ENCODE data around the gene RNF43. TPM values are rescaled to one million over a fixed set of nuclear protein-coding genes. Genes with fewer than 3 reads are reported as not detected.

The RNF43 gene
- total RNA-seq, 1 experiment from 2014 or later = 0.42 TPM

DNA sequence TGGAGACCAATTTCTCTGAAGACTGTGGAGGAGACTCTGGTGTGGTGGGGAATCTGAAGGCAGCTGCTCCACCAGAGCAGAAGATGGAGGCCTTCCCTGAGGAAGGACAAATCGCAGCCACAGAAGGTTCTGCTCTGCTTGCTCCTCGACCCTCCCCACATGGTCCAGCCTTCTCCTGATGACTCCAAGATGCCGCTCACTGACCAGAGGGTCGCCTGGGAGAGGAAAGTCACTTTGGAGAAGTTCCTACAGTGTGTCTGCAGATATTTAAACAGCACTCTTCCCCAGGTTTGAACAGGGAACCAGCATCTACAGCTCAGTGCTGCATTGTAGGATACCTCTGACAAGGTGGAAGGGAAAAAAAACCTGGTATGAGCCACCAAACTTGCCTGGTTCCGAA lies 44.3 kb downstream of the RNF43 start:
- H3K4me3 Mint-ChIP-seq = no peak overlapping the region
- no peak overlapping the region for H3K27ac Mint-ChIP-seq
- Histone ChIP-seq H4K91ac (ENCODE audit: insufficient read length, low read depth, low read length) (no peak overlapping the region), H4K5ac (ENCODE audit: insufficient read length, low read depth, low read length) (no peak overlapping the region), H3K79me1 (ENCODE audit: insufficient read depth, low read depth, low read length, poor library complexity, severe bottlenecking) (no peaks in the 10 kb centered on the region), H3K9ac (ENCODE audit: extremely low read depth, insufficient read length, low read length) (no peak overlapping the region), H3K79me2 (ENCODE audit: insufficient read depth, low read length) (no peaks in the 10 kb centered on the region), H3K9me3 (ENCODE audit: control insufficient read depth, low read depth, low read length) (no peaks in the 10 kb centered on the region), H4K8ac (replicated peaks; ENCODE audit: insufficient read length, low read depth, low read length) (no peak overlapping the region), H3K27ac (ENCODE audit: insufficient read length, low read depth, low read length) (no peak overlapping the region), H2BK12ac (ENCODE audit: insufficient read length, low read depth, low read length) (no peak overlapping the region), H3K4me2 (ENCODE audit: insufficient read depth, insufficient read length, low read length) (no peak overlapping the region), H3K4me1 (ENCODE audit: insufficient read depth, low read length) (peaks cover 9% of the 10 kb centered on the region; the same call in 1 of the 2 replicates), H3K14ac (ENCODE audit: insufficient read depth, low read length) (no peak overlapping the region), H2BK120ac (ENCODE audit: low read depth, low read length, poor library complexity, severe bottlenecking) (no peak overlapping the region), H4K20me1 (ENCODE audit: control insufficient read depth, insufficient read depth, insufficient read length) (no peaks in the 10 kb centered on the region), H2BK15ac (ENCODE audit: low read depth, low read length) (no peak overlapping the region), H2BK5ac (ENCODE audit: insufficient read length, low read length) (no peak overlapping the region), H3T11ph (ENCODE audit: low read length) (no peak overlapping the region), H3K23ac (ENCODE audit: insufficient read length, low read depth, low read length) (no peak overlapping the region), H3K56ac (ENCODE audit: insufficient read length, low read depth, low read length) (no peak overlapping the region), H2AK5ac (ENCODE audit: insufficient read length, low read length) (no peak overlapping the region), H2BK20ac (ENCODE audit: low read depth, low read length, poor library complexity, severe bottlenecking) (no peak overlapping the region), H3K27me3 (ENCODE audit: insufficient read depth, low read length) (no peaks in the 10 kb centered on the region), H3K4ac (ENCODE audit: low read depth, low read length) (no peak overlapping the region), H3K18ac (ENCODE audit: insufficient read length, low read depth, low read length) (no peak overlapping the region), H3K23me2 (ENCODE audit: insufficient read length, low read depth, low read length, poor library complexity, severe bottlenecking) (no peaks in the 10 kb centered on the region), H2AFZ (ENCODE audit: low read length) (no peak overlapping the region)
- TF ChIP-seq, protein P1, sequence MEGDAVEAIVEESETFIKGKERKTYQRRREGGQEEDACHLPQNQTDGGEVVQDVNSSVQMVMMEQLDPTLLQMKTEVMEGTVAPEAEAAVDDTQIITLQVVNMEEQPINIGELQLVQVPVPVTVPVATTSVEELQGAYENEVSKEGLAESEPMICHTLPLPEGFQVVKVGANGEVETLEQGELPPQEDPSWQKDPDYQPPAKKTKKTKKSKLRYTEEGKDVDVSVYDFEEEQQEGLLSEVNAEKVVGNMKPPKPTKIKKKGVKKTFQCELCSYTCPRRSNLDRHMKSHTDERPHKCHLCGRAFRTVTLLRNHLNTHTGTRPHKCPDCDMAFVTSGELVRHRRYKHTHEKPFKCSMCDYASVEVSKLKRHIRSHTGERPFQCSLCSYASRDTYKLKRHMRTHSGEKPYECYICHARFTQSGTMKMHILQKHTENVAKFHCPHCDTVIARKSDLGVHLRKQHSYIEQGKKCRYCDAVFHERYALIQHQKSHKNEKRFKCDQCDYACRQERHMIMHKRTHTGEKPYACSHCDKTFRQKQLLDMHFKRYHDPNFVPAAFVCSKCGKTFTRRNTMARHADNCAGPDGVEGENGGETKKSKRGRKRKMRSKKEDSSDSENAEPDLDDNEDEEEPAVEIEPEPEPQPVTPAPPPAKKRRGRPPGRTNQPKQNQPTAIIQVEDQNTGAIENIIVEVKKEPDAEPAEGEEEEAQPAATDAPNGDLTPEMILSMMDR (conservative IDR thresholded peaks at IDR 0.05) = no peak
- no CpG with 5 or more reads among the region's 5 CpGs for WGBS (ENCODE audit: extremely low coverage, insufficient read length, low lambda C conversion rate)
- DNase-seq = no peak
- no peaks in the 10 kb centered on the region; the same call in 1 of the 2 replicates for H3K27me3 Mint-ChIP-seq (ENCODE audit: low read depth)
- no peaks in the 10 kb centered on the region for H3K36me3 Mint-ChIP-seq (ENCODE audit: insufficient read depth in 1 of 3, low read depth in 3 of 3)
- peaks cover 27 to 29% of the 10 kb centered on the region in 2 experiments for H3K4me1 Mint-ChIP-seq
- H3K9me3 Mint-ChIP-seq = no peaks in the 10 kb centered on the region
